DND-41 (cell line): ENCODE results near the gene DRC1.

ENCODE experiments used
- ATAC-seq: fragments of 200-7000 bp; cut with Tn5 transposase; 3 replicates; pipeline ENCODE4 v1.9.1; 2021; ENCODE audit warnings: low read depth; ENCODE audit not compliant: insufficient read depth
- DNase-seq: peaks from one replicate; pipeline ENCODE4 v3.0.0-alpha.2; 2020
- H2AFZ ChIP-seq: 2 replicates; pipeline ENCODE4 v1.6.0; 2012; ENCODE audit warnings: low read depth, low read length
- H3K27ac ChIP-seq: 2 replicates; pipeline ENCODE4 v1.5.1; 2012; ENCODE audit warnings: low read length, inconsistent platforms
- H3K27me3 ChIP-seq: fragments of 200-600 bp; sonication (generic); 2 replicates; pipeline ENCODE4 v1.6.0; 2012; ENCODE audit warnings: low read length, mild to moderate bottlenecking, inconsistent platforms; ENCODE audit not compliant: insufficient read depth, poor library complexity
- H3K36me3 ChIP-seq: 2 replicates; pipeline ENCODE4 v1.5.1; 2012; ENCODE audit warnings: low read length, inconsistent platforms; ENCODE audit not compliant: insufficient read depth
- H3K4me1 ChIP-seq: 2 replicates; pipeline ENCODE4 v1.5.1; 2012; ENCODE audit warnings: mild to moderate bottlenecking, low read length; ENCODE audit not compliant: insufficient read depth
- H3K4me2 ChIP-seq: 2 replicates; pipeline ENCODE4 v1.6.0; 2012; ENCODE audit warnings: mild to moderate bottlenecking, moderate library complexity, low read length, inconsistent platforms; ENCODE audit not compliant: insufficient read depth
- H3K4me3 ChIP-seq, 2 experiments: fragments of 200-600 bp in 1 of 2; shearing (Covaris generic) in 1 of 2; 2 replicates each; pipeline ENCODE4 v1.5.1; 2012 to 2016; ENCODE audit warnings: inconsistent platforms in 2 of 2, low read length in 2 of 2, mild to moderate bottlenecking in 2 of 2, low read depth in 1 of 2, moderate library complexity in 1 of 2
- H3K79me2 ChIP-seq: 2 replicates; pipeline ENCODE4 v1.6.0; 2012; ENCODE audit warnings: low read length, inconsistent platforms; ENCODE audit not compliant: insufficient read depth
- H3K9ac ChIP-seq: 2 replicates; pipeline ENCODE4 v1.6.0; 2012; ENCODE audit warnings: low read depth, mild to moderate bottlenecking, inconsistent platforms, low read length, moderate library complexity
- H3K9me3 ChIP-seq: 2 replicates; pipeline ENCODE4 v1.5.1; 2012; ENCODE audit warnings: low read length, moderate library complexity, mild to moderate bottlenecking, inconsistent platforms; ENCODE audit not compliant: insufficient read depth, severe bottlenecking
- H4K20me1 ChIP-seq: 2 replicates; pipeline ENCODE4 v1.6.0; 2012; ENCODE audit warnings: low read length; ENCODE audit not compliant: insufficient read depth
- EZH2 ChIP-seq: IDR thresholded peaks from 3 replicates; pipeline ENCODE4 v1.6.1; 2012; ENCODE audit warnings: borderline replicate concordance, low read depth, mild to moderate bottlenecking, moderate library complexity, low read length, inconsistent platforms; ENCODE audit not compliant: severe bottlenecking
- TF ChIP-seq, protein P1 (sequence below): IDR thresholded peaks from 2 replicates; pipeline ENCODE4 v1.5.1; 2012; ENCODE audit warnings: borderline replicate concordance, low read length, moderate library complexity, mild to moderate bottlenecking; ENCODE audit not compliant: poor library complexity, severe bottlenecking; ENCODE audit errors: extremely low read depth

The DRC1 gene

DNA sequence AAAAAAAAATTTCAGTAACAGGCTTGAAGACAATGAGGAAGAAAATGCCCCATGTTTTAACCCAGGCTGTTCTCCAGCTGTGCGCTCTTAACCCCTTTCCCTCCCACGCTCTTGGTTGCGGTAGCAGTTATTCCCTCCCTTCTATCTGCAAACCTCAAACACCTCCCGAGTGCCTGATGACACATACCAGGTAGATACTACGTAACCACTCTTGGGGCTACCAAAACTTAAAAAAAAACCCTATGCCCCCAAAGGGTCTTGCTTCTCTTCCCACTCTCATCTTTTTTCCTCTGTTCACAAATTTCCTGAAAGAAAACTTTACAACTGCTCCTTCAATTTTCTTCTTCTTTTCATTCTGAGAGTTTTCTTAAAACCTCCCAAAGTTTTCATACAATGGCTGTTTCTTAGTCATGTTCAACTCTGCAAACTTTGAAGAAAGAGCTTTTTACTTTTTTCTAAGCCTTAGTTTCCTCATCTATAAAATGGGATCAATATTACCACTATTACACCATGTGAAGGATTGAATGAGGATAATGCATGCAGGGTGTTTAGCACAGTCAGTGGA lies 4.9 kb upstream of the DRC1 start:
- Histone ChIP-seq H2AFZ (no peak overlapping the region), H3K27me3 (no peaks in the 10 kb centered on the region), H3K4me3 (no peak overlapping the region), H3K9ac (no peak overlapping the region), H3K27ac (no peak overlapping the region), H3K9me3 (no peaks in the 10 kb centered on the region), H3K4me1 (no peaks in the 10 kb centered on the region), H3K36me3 (peaks cover 4% of the 10 kb centered on the region; the same call in 1 of the 2 replicates), H4K20me1 (no peaks in the 10 kb centered on the region), H3K4me2 (no peak overlapping the region), H3K79me2 (no peaks in the 10 kb centered on the region)
- ATAC-seq (no peak), DNase-seq (no peak)
- TF ChIP-seq, protein P1, sequence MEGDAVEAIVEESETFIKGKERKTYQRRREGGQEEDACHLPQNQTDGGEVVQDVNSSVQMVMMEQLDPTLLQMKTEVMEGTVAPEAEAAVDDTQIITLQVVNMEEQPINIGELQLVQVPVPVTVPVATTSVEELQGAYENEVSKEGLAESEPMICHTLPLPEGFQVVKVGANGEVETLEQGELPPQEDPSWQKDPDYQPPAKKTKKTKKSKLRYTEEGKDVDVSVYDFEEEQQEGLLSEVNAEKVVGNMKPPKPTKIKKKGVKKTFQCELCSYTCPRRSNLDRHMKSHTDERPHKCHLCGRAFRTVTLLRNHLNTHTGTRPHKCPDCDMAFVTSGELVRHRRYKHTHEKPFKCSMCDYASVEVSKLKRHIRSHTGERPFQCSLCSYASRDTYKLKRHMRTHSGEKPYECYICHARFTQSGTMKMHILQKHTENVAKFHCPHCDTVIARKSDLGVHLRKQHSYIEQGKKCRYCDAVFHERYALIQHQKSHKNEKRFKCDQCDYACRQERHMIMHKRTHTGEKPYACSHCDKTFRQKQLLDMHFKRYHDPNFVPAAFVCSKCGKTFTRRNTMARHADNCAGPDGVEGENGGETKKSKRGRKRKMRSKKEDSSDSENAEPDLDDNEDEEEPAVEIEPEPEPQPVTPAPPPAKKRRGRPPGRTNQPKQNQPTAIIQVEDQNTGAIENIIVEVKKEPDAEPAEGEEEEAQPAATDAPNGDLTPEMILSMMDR, result no peak
- no peak for TF ChIP-seq EZH2

DNA sequence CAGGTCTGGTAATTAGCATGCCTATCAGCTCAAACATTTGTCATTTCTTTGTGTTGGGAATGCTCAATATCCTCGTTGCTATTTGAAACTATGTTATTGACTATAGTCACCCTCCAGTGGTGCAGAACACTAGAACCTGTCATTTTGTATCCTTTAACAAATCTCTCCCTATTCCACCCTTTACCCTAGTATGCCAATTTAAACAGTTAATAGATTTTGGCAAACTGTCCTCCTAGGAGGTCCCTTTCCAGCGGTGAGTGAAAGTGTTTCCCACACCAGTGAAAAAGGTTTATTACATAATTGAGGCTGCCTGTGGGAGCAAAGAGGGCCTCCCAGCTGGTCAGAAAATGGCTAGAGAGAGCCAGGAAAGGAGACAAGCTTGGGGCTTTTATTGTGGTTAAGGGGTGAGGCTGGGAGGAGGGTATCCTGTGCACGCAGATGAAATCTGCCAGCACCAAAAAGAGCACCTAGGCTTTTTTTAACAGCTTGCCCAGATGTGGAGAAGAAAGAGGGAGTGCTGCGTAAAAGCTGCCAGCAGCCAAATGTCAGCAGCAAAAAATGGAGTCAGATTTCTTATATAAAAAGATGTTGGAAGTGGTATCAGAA lies 1.8 kb upstream of the DRC1 start:
- ATAC-seq, result peak; percentile 51; the same call in 2 of the 3 replicates
- Histone ChIP-seq H3K4me1 (no peaks in the 10 kb centered on the region), H3K4me2 (no peak overlapping the region)

DNA sequence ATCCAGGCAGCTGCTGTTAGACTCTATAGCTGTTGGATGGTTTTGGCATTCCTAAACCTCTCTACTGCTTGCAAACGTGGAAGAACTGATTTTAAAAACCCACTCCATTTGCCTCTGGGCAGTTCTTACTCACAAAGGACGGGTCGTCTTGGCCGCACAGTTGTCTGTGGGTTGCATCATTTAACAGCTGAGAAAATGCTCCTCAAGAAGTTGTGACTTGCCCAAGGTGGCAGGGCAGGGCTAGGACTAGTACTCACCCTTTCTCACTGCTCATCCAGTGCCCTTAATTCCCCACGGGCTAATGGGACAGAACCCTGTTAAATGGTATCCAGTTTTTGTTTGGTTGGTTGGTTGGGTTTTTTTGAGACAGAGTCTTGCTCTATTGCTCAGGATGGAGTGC lies 997 bp upstream of the DRC1 start:
- Histone ChIP-seq H4K20me1 (no peaks in the 10 kb centered on the region), H3K4me1 (no peaks in the 10 kb centered on the region), H3K9ac (no peak overlapping the region), H3K36me3 (no peaks in the 10 kb centered on the region), H3K79me2 (no peaks in the 10 kb centered on the region), H3K27me3 (no peaks in the 10 kb centered on the region), H3K9me3 (no peaks in the 10 kb centered on the region), H3K27ac (no peak overlapping the region), H3K4me3 (no peak overlapping the region), H2AFZ (no peak overlapping the region), H3K4me2 (no peak overlapping the region)
- DNase-seq, result no peak
- no peak for ATAC-seq
- TF ChIP-seq, protein P1, result no peak
- TF ChIP-seq EZH2, result no peak

More for the DNA sequence above, 1.8 kb upstream of the DRC1 start:
- peak; percentile 12 for DNase-seq
- Histone ChIP-seq H3K79me2 (no peaks in the 10 kb centered on the region), H3K4me3 (no peak overlapping the region), H3K27me3 (no peaks in the 10 kb centered on the region), H3K9me3 (no peaks in the 10 kb centered on the region), H3K36me3 (peaks cover 4% of the 10 kb centered on the region; the same call in 1 of the 2 replicates), H2AFZ (no peak overlapping the region), H3K9ac (no peak overlapping the region), H3K27ac (no peak overlapping the region), H4K20me1 (no peaks in the 10 kb centered on the region)
- TF ChIP-seq, protein P1, result no peak
- TF ChIP-seq EZH2, result no peak
